Hair follicular keratinocyte (primary cell): ENCODE data around the gene CNOT9. TPM values are rescaled to one million over a fixed set of nuclear protein-coding genes. Genes with fewer than 3 reads are reported as not detected.

Experiments used
- total RNA-seq: library from RNA; depleted of rRNA; stranded (reverse); fragments of >200 nt; gene quantifications from 2 replicates; pipeline ENCODE4 v1.2.3, GENCODE V29; 2015

CNOT9 gene, protein sequence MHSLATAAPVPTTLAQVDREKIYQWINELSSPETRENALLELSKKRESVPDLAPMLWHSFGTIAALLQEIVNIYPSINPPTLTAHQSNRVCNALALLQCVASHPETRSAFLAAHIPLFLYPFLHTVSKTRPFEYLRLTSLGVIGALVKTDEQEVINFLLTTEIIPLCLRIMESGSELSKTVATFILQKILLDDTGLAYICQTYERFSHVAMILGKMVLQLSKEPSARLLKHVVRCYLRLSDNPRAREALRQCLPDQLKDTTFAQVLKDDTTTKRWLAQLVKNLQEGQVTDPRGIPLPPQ
- 51.0 and 76.6 TPM in 2 replicates for total RNA-seq

GRCh38 chr2:218568190-218569037, at the start of gene CNOT9, which contains the start of gene USP37:
Gene CNOT9 (plus strand): TSS chr2:218568839. CDS start chr2:218568955, 116 bp downstream.
Gene USP37 (minus strand): TSS chr2:218568351. CDS start chr2:218558653, 9,698 bp downstream.

DNA sequence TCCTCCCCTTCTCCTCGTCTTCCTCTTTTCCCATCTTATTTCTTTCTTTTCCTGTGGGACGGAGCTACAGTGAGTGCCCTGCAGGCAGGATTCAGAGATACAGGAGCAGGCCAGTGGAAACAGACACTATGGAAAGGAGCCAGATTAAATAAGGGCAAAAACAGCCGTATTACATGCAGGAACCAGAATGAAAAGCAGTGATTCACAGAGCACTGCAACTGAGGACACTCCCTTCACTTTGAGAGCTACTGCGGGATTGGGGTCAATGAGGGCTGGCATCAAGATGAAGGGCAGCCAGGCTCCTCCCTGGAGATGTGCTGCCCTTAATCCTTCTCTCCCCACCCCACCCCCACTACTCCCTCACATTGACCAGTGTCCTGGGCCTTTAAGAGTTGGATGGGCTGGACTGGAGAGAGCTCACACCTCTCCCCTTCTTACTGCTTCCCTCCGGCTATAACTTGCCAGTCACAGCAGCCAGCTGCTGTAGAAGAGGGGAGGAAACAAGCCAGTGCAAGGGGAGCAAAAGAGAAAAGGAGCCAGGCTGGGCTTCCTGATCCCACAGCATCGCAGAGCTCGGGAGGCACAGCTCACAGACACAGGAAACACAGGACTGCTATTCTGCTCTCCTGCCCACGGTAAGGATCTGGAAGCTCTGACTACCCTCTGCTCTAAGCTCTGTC, 38.9 kb downstream of the CNOT9 start, which contains the start of gene PLCD4:
TSS of gene PLCD4 (plus strand) at position 464 of the 680 bp plus-strand sequence. CDS start 7,841 bp downstream, outside the sequence.

Other genes with a start within 250 kb of the CNOT9 start
- gene CATIP, start 212.0 kb upstream of the CNOT9 start, total RNA-seq = not detected in 2 replicates
- 0.08 TPM in 1 of 2 replicates, not detected in the other for gene SLC11A1, start 186.6 kb upstream of the CNOT9 start, total RNA-seq
- 50.7 and 53.1 TPM in 2 replicates for gene CTDSP1, start 169.0 kb upstream of the CNOT9 start, total RNA-seq
- not detected in 2 replicates for gene VIL1, start 149.7 kb upstream of the CNOT9 start, total RNA-seq
- gene USP37, start 488 bp upstream of the CNOT9 start, total RNA-seq = 5.4 and 5.9 TPM in 2 replicates
- gene PLCD4, start 39.1 kb downstream of the CNOT9 start, total RNA-seq = 14.6 and 16.5 TPM in 2 replicates
- gene ZNF142, start 90.8 kb downstream of the CNOT9 start, total RNA-seq = 10.9 and 13.1 TPM in 2 replicates
- 45.3 and 62.5 TPM in 2 replicates for gene BCS1L, start 90.8 kb downstream of the CNOT9 start, total RNA-seq
- 25.2 and 32.5 TPM in 2 replicates for gene RNF25, start 103.2 kb downstream of the CNOT9 start, total RNA-seq
- gene STK36, start 103.2 kb downstream of the CNOT9 start, total RNA-seq = 9.0 and 10.9 TPM in 2 replicates
- 13.4 and 16.0 TPM in 2 replicates for gene TTLL4, start 142.0 kb downstream of the CNOT9 start, total RNA-seq
- gene CYP27A1, start 213.3 kb downstream of the CNOT9 start, total RNA-seq = 0.42 and 2.7 TPM in 2 replicates